Left hindlimb (tissue), 1 donor: ENCODE measurements around the gene TPCN2.

Experiments used
- DNase-seq: peaks from one replicate; pipeline ENCODE4 v3.0.0-alpha.2; 2018

TPCN2 gene

GRCh38 chr11:69171476-69172240 lies 122.9 kb downstream of the TPCN2 start:
- DNase-seq, result no peak

GRCh38 chr11:69172674-69173073 lies 123.9 kb downstream of the TPCN2 start:
- no peak for DNase-seq

GRCh38 chr11:69173331-69173730 lies 124.6 kb downstream of the TPCN2 start:
- no peak for DNase-seq

- no peak for DNase-seq
These were observed 125.3 kb downstream of the TPCN2 start for GRCh38 chr11:69173925-69174581.

- no peak for DNase-seq
These were observed 126.1 kb downstream of the TPCN2 start for GRCh38 chr11:69174841-69175240.

- no peak for DNase-seq
These were observed 130.2 kb downstream of the TPCN2 start for GRCh38 chr11:69178819-69179482.

GRCh38 chr11:69180226-69180625 lies 131.5 kb downstream of the TPCN2 start:
- DNase-seq, result no peak

GRCh38 chr11:69180726-69181125 lies 132.0 kb downstream of the TPCN2 start:
- no peak for DNase-seq

GRCh38 chr11:69183613-69184012 lies 134.9 kb downstream of the TPCN2 start:
- DNase-seq, result no peak
